Measurements from ENCODE around the gene MYO16. TPM values are rescaled to one million over a fixed set of nuclear protein-coding genes. Genes with fewer than 3 reads are reported as not detected.

The MYO16 gene
- total RNA-seq, 1 donor from 2014 or later: 0.24 TPM

DNA sequence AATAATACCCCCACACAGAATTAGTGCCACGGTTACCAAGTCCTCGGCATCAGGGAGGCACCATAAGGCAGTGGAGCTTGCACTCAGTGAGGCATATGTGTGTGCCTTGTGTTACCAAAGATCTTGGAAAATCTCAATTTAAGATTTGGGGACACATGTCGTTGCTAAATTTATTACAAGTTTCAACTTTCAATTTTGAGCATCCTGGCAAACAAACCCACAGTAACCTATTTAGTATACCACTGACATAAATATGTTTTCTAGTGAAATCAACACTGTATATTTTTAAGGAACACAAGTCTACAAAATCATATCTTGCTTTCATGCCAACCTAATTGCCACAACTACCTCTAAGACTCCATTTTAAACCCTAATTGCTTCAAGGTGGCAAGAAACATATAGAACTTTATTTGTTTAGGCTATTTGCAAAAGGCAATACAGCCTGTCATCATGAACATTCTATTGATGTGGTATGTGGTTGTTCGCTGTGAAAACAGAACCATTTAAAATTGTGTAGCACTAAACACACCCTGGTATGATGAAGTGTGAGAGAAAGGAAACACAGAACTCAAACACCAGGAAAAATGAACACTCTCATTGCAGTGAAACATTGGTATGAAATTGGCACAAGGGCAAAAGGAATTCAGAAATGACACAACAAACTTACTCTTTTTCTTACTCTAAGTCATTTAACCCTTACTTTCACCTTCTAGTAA, 625.9 kb downstream of the MYO16 start:
- intact Hi-C loops (cut with DNase I): no loop called here
- Histone ChIP-seq H3K27me3 (ENCODE audit: low read depth) (no peaks in the 10 kb centered on the region), H3K27ac (no peak overlapping the region), H3K9me3 (no peaks in the 10 kb centered on the region), H3K4me3 (no peak overlapping the region), H3K4me1 (peaks cover 4% of the 10 kb centered on the region), H3K36me3 (no peaks in the 10 kb centered on the region)
- ATAC-seq: no peak
- TF ChIP-seq, protein P1, sequence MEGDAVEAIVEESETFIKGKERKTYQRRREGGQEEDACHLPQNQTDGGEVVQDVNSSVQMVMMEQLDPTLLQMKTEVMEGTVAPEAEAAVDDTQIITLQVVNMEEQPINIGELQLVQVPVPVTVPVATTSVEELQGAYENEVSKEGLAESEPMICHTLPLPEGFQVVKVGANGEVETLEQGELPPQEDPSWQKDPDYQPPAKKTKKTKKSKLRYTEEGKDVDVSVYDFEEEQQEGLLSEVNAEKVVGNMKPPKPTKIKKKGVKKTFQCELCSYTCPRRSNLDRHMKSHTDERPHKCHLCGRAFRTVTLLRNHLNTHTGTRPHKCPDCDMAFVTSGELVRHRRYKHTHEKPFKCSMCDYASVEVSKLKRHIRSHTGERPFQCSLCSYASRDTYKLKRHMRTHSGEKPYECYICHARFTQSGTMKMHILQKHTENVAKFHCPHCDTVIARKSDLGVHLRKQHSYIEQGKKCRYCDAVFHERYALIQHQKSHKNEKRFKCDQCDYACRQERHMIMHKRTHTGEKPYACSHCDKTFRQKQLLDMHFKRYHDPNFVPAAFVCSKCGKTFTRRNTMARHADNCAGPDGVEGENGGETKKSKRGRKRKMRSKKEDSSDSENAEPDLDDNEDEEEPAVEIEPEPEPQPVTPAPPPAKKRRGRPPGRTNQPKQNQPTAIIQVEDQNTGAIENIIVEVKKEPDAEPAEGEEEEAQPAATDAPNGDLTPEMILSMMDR (IDR thresholded peaks at IDR 0.05): no peak
- DNase-seq: no peak

DNA sequence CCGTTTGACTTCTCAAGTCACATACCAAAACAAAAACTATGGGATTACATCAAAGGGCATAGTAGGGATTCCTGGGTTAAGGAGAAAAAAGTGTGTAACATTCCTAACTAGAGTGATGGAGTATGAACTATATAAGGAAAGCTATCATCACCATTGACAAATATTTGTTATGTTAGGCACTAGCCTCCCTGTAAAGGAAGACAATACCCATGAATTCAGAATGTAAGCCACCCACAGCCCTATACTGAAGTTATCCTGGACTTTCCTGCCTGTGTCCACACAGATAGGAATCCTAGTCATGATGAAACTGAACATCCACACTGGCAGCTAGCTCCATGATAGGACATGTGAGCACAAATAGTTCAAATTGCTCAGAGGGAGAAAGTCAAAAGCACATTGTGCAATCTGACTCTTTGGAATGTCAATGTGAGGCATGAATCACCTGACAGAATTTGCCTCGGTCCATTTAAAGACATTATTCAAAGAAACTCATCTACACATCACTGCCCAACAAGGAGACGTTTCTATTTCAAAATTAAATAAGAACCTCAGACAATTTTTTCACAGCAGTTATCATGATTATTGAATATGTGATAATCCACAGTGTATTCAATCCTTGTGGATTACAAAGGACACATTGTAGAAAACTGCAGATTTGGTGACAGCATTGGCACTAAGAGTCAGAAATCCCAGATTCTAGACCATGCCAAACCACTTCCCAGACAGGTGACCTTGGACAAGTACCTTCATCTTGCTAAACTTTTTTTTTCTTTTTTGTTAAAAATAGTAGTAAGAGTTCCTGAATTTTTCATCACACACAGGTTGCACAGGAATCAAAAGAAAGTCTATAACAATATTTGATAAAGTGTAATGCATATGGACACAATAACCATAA, 627.7 kb downstream of the MYO16 start:
- DNase-seq (no peak), ATAC-seq (peak; percentile 90 to 91)
- Histone ChIP-seq H3K9me3 (no peaks in the 10 kb centered on the region), H3K36me3 (no peaks in the 10 kb centered on the region), H3K4me3 (no peak overlapping the region), H3K4me1 (peaks cover 4% of the 10 kb centered on the region), H3K27ac (peak overlapping the region; percentile 47), H3K27me3 (ENCODE audit: low read depth) (no peaks in the 10 kb centered on the region)
- intact Hi-C loops (cut with DNase I): no loop called here
- TF ChIP-seq, protein P1 (IDR thresholded peaks at IDR 0.05): no peak
